Heart right ventricle (tissue), 16 donors: Measurements from ENCODE around the gene TAS1R2. TPM values are rescaled to one million over a fixed set of nuclear protein-coding genes. Genes with fewer than 3 reads are reported as not detected.
A peak's percentile ranks its signal among the peaks of the same experiment; 100 is the strongest.

Experiments
- ATAC-seq, 8 donors: fragments of 200-7000 bp; cut with Tn5 transposase; one replicate each; pipeline ENCODE4 v1.9.1; 2020; ENCODE audit warnings: mild to moderate bottlenecking in 8 of 8, moderate library complexity in 8 of 8, moderate number of reproducible peaks in 1 of 8
- DNase-seq, 2 donors: peaks; one replicate each; pipeline ENCODE4 v3.0.0-alpha.2; 2020
- H3K27ac ChIP-seq, 10 donors: fragments of 200-600 bp; sonication (generic) in 2 of 10; one replicate each; pipeline versions ENCODE4 v1.5.0 to v1.8.0; 2020 to 2022; ENCODE audit warnings: mild to moderate bottlenecking in 3 of 10
- H3K27me3 ChIP-seq, 7 donors: fragments of 200-600 bp; one replicate each; pipeline ENCODE4 v1.8.0; 2021 to 2022; ENCODE audit warnings: mild to moderate bottlenecking in 2 of 7
- H3K36me3 ChIP-seq, 9 donors: fragments of 200-600 bp; sonication (generic) in 1 of 9; one replicate each; pipeline versions ENCODE4 v1.5.0 to v1.8.0; 2020 to 2022; ENCODE audit warnings: mild to moderate bottlenecking in 2 of 9
- H3K4me1 ChIP-seq, 9 donors: fragments of 200-600 bp; sonication (generic) in 1 of 9; one replicate each; pipeline versions ENCODE4 v1.5.0 to v1.8.0; 2020 to 2022; ENCODE audit warnings: mild to moderate bottlenecking in 4 of 9
- H3K4me3 ChIP-seq, 10 donors: fragments of 200-600 bp; sonication (generic) in 2 of 10; one replicate each; pipeline versions ENCODE4 v1.5.0 to v1.8.0; 2020 to 2022; ENCODE audit warnings: mild to moderate bottlenecking in 7 of 10, moderate library complexity in 2 of 10
- H3K9me3 ChIP-seq, 11 donors: fragments of 200-600 bp in 10 of 11; sonication (generic) in 2 of 11; one replicate each; pipeline versions ENCODE4 v1.5.0 to v1.8.0; 2013 to 2022; ENCODE audit warnings: mild to moderate bottlenecking in 2 of 11, control low read depth in 1 of 11, moderate library complexity in 1 of 11
- CTCF ChIP-seq, 9 donors: fragments of 200-600 bp; sonication (generic) in 2 of 9; IDR thresholded peaks; one replicate each; pipeline versions ENCODE4 v1.5.0 to v1.8.0; 2021 to 2022; ENCODE audit warnings: antibody characterized with exemption in 9 of 9, mild to moderate bottlenecking in 5 of 9, moderate library complexity in 1 of 9
- WGBS, 2 donors: extraction: QIAGEN DNeasy Blood & Tissue Kit; methylation state at CpG; one replicate each; pipeline ENCODE4 v1.1.7; 2013; ENCODE audit warnings: inconsistent platforms in 1 of 2; 5-methylcytosine and 5-hydroxymethylcytosine counted together
- intact Hi-C, 10 donors: fragments of 100-400 bp; cut with DNase I; formaldehyde crosslinking; loops; one replicate each; pipeline versions ENCODE4 v1.11.1 to v1.14.2; 2022
- polyA plus RNA-seq, 2 donors: library from polyadenylated mRNA; stranded (reverse); fragments of 200-250 nt; gene quantifications; one replicate each; pipeline ENCODE4 v1.2.3, GENCODE V29; 2013
- total RNA-seq, 10 donors: library from RNA; stranded (reverse); fragmentation: NEBNext Ultra II Directional in 3 of 10; extraction: Animal tissue kit (Norgen Biotek cat#: 25700) in 3 of 10; gene quantifications; one replicate each; pipeline versions ENCODE4 v1.2.1 to v1.2.4, GENCODE V29; 2021 to 2023
- donor health status: Arrhythmogenic right ventricular cardiomyopathy.
- donor health status: ischemic (EF 13 %, LVEDD 7.1; RV severe dilation, severe dysfunction).
- donor health status: healthy with polysubstance abuse.
- donor health status: DM: no; HTN: yes; CAD: no.
- donor health status: DM: no; HTN: no; CAD: no.
- donor health status: ischemic (EF 25% LVEDD 6.9; RV normal size, moderate dysfunction).
- donor health status: ischemic (EF 25% LVEDD 5.7; RV mildly dilated, moderate dysfunction).
- donor health status: healthy.
- donor health status: DM: yes; HTN: yes; CAD: no.
- donor health status: Ischemic cardiomyopathy.
- donor health status: ischemic (EF 35%, LVEDD 5.7; RV mildly dilated, moderate dysfunction).
- donor health status: nonischemic (EF 11% LVEDD 7.7; RV severe dilation, severe dysfunction).
- donor health status: DM: yes; HTN: yes; CAD: no.
- donor health status: PGD.
- donor health status: ischemic (EF 29% LVEDD 5.4; RV normal size, mild dysfunction).
- donor health status: nonischemic (EF 23%, LVEDD 6.1; RV moderate dilation, normal function).

Gene TAS1R2
- total and polyA plus RNA-seq, 12 donors = not detected

GRCh38 chr1:18865176-18865575 is 5.7 kb upstream of the TAS1R2 start:
- WGBS, 2 donors = 74 to 83% methylated on average over 9 of the region's 9 CpGs
- ATAC-seq (peak in 1 of 8 donors; percentile 9), DNase-seq (no peak)
- Histone ChIP-seq H3K27ac (no peak overlapping the region), H3K27me3 (peaks cover 0 to 26% (median 4%) of the 10 kb centered on the region in 7 donors), H3K9me3 (no peaks in the 10 kb centered on the region), H3K4me3 (no peak overlapping the region), H3K36me3 (no peaks in the 10 kb centered on the region), H3K4me1 (no peaks in the 10 kb centered on the region)
- TF ChIP-seq CTCF (IDR thresholded peaks at IDR 0.05) = no peak
- intact Hi-C loops = loop anchor here in 1 of 10 donors (5.0 kb wide), 1 partner anchor 263 kb away; no protein-coding TSS in a partner anchor

- ATAC-seq = no peak
- WGBS, 2 donors = 69 to 72% methylated on average over 8 of the region's 8 CpGs
- H3K27me3 ChIP-seq = peaks cover 0 to 24% (median 4%) of the 10 kb centered on the region in 7 donors
- no peaks in the 10 kb centered on the region for H3K4me1 ChIP-seq
- intact Hi-C loops = no loop called here
- no peaks in the 10 kb centered on the region for H3K9me3 ChIP-seq
- H3K36me3 ChIP-seq = no peaks in the 10 kb centered on the region
- no peak for TF ChIP-seq CTCF (IDR thresholded peaks at IDR 0.05)
- H3K27ac ChIP-seq = no peak overlapping the region
- H3K4me3 ChIP-seq = no peak overlapping the region
- no peak for DNase-seq
Measured at GRCh38 chr1:18861590-18861989, 2.1 kb upstream of the TAS1R2 start.

GRCh38 chr1:18861082-18861481 is 1.6 kb upstream of the TAS1R2 start:
- intact Hi-C loops = no loop called here
- H3K27me3 ChIP-seq = peaks cover 0 to 27% (median 4%) of the 10 kb centered on the region in 7 donors
- H3K36me3 ChIP-seq = no peaks in the 10 kb centered on the region
- DNase-seq (no peak), ATAC-seq (no peak)
- no peaks in the 10 kb centered on the region for H3K9me3 ChIP-seq
- 76 to 80% methylated on average over 9 of the region's 9 CpGs for WGBS, 2 donors
- no peak overlapping the region for H3K27ac ChIP-seq
- no peaks in the 10 kb centered on the region for H3K4me1 ChIP-seq
- H3K4me3 ChIP-seq = no peak overlapping the region
- TF ChIP-seq CTCF (IDR thresholded peaks at IDR 0.05) = no peak

- ATAC-seq (no peak), DNase-seq (no peak)
- WGBS, 2 donors = 90 to 92% methylated on average over 7 of the region's 7 CpGs
- TF ChIP-seq CTCF (IDR thresholded peaks at IDR 0.05) = no peak
- H3K36me3 ChIP-seq = no peaks in the 10 kb centered on the region
- H3K27me3 ChIP-seq = peaks cover 0 to 38% (median 7%) of the 10 kb centered on the region in 7 donors
- no peaks in the 10 kb centered on the region for H3K9me3 ChIP-seq
- H3K4me1 ChIP-seq = no peaks in the 10 kb centered on the region
- intact Hi-C loops = no loop called here
- H3K4me3 ChIP-seq = no peak overlapping the region
- no peak overlapping the region for H3K27ac ChIP-seq
Measured at GRCh38 chr1:18858070-18858688, 1.3 kb downstream of the TAS1R2 start.
